COR-L47 (cell line): ENCODE measurements around the gene ASTL.

Source experiments
- DNase-seq: peaks from one replicate; lab custom pipeline; 2025; lab: John Stamatoyannopoulos, UW

The ASTL gene

DNA sequence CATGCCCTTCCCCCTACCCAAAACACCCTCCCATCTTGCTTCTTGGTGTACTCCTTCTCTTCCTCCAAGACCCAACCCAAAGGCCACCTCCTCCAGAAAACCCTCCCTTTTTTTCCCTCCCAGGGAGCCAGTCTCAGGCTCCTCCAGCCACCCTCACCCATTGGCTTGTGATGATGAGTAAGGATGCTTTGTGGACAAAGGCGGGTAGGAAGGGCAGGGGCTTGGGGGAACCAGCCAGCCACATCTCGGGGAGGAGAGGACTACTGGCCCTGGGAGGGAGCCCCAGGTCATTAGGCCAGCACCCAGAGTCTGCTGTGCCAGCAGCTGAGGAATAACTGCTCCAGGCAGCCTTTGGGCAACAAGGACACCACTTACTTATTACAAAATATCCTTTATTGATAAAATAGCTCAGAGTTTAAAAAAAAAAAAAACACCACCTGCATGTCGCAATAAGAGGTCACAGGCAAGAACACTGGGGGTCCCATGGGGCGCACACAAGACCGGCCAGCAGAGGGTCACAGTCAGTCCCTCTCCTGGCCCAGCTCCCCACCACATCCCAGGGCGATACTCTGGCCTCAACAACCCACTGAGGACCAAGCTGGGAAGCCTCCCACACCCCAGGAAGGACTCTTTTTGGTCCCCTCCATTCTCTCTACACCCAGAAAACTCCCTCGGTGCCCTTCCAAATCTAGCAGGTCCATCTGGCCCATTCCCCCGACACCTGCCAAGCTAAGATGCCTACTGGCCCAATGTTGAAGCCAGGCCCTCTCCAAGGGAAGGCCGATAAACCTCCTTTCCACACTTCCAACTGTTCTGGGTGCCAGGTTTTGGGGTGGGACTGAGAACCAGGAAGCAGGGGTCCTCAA, 25.6 kb downstream of the ASTL start:
- no peak for DNase-seq

DNA sequence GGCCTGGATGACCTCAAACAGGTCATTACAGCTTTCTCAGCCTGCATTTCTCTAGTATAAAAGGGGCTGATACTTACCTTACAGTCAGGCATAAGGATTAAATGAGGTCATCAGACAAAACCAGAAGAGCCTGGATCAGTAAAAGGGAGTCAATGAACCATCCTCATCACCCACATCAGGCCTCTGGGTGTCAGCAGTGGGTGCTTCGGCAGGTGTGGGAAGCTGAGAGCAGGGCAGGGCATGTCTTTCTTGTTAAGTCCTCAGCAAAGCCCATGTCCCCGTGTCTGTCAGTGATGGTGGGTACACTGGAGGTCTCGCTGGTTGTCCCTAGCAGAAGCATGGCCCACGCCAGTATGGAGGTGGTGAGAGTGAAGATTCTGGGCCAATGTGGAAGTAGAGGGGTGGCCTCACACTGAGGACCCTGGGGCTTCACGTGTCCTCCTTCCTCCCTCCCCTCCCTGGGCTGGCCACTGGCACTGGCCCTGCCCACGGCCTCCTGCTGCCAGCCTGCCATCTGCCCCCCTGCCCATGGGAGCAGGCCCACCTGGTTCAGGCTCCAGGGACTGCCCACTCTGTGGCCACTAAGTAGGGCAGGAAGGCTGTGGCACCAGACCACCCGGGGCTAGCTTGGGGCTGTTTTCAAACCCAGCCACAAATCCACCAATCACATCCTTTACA, 26.3 kb downstream of the ASTL start:
- DNase-seq: no peak

DNA sequence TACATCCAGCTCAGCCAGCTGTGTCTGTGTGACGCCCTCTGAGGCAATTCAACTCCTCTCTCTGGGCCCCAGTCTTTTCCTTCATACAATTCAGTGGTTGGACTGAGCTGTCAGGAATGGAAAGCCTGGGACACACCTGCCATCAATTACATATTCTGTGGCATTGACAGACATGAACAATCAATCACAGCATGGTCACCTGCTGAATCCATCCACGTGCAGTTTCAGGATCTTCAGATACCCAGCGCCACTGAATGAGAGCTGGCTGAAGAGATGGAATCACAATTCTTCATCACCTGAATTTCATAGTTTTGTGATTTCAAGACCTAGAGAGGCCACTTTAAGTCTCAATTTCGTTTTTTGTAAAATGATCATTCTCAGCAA, 27.1 kb downstream of the ASTL start:
- no peak for DNase-seq

DNA sequence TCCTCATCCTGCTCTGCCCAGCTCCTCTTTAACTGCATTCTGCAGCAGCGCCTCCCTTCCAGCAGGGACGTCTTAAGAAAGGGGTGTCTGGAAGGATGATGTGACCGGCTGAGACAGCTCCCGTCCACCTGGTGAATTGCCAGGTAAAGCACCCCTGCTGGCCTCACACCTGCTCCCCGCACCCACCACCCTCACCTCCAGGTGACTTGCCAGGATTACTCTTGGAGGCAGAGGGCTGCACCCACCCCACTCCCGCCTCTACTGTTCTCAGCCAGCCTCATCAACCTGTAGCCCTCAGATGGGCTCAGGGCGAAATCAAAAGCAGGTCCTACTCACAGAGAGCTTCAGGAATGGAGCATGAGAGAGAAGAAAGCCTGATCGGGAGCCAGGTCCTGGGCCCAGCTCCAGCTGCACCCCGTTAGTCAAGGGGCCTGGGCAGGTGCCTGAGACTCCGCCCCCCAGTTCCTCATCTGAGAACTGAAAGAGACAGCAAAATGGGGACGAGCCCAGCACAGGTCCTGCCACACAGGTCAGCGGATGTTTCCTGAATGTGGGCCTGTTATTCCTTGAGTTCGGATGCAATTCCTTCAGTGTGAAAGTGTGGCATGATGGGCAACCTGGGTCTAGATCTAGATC, 27.6 kb downstream of the ASTL start:
- DNase-seq: no peak

DNA sequence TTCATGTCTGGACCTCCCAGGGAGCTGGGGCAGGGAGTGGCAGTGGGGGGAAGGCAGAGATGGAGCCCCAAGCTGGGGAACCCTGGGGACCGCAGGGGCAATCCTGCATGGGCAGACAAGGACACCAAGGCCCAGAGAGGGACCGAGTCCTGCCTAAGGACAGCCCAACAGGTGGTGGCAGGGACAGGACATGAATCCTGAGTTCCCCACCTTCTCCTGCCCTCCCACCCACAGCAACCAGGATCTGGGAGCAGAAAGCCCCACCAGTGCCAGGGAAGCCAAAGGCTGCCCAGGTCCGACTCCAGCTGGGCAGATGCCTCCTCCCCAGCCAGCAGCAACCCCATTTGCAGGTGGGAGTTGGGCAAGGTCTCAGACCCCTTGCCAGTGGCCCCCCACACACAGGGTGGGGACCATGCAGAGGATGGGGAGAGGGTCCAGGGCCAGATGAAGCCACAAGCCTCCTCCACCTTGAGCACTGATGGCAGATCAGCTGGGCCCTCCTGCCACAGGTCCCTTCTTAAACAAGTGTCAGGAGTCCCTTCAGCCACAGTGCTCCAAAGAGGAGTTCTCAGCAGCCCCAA, 28.3 kb downstream of the ASTL start:
- no peak for DNase-seq

DNA sequence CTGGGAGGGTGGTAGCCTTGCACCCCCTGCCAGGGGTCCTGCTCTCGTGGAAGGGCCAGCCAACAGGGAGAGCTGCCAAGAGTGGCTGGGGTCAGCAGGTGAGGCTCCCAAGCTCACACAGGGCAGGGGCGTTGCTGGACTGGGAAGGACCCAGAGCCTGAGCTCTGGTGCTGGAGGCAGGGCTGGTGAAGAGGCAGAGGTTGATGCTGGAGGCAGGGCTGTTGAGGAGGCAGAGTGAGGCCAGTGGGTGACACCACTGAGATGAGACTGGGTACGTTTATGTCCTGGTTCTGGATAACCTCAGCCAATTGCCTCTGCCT, 29.0 kb downstream of the ASTL start:
- DNase-seq: no peak

DNA sequence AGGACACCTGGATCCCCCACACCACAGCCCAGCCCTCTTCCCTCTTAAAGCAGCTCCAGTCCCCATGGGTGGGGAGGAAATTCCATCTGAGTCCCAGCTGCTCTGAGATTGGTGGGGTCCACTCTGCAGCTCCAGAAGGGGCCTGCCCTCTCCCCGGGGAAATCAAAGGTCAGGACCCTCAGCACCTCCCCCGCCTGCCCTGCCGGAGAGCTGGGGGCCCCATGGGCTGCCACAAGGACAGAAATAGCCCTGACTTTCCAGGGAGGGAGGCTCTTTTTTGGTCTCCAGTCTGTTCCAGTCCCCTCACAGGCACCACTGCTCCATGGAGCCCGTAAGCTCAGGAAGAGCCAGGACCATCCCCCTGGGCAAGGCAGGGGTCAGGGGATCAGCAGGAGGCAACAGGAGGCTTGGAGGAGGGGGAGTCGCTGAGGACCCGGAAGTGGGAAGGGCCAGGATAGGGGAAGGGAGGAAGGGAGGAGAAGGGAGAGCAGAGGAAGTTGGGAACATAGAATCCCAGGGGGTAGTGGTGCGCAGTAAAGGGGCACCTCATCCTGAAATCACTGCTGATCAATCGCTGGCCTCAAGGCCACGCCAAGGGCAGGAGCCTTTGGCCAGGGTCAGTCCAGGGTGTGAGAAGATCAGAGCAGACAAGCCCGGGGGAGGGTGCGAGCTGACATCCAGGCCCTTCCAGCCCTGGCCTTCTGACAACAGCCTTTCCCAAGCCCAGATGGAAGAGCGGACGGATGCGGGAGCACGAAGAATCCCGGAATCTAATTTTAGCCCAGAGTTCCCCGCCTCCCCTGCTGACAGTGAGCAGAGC, 29.6 kb downstream of the ASTL start:
- DNase-seq: no peak

DNA sequence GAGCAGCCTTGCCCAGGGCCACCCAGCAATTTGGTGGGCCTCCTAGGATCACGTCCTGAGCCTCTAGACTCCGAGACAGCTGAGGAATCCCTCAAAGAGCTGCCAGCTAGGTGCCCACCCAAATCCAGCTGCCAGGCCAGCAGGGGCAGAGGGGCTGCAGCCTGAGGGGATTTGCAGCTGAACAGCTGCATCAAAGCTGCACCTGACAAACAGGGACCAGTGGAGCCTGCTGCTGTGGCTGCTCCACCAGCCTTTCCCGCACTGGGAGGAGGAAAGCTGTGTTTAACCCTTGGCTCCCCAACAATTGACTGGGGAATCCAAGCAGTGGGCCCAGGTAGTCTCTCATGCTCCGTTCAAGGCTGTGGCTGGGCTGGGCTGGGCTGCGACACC, 30.2 kb downstream of the ASTL start:
- DNase-seq: no peak

DNA sequence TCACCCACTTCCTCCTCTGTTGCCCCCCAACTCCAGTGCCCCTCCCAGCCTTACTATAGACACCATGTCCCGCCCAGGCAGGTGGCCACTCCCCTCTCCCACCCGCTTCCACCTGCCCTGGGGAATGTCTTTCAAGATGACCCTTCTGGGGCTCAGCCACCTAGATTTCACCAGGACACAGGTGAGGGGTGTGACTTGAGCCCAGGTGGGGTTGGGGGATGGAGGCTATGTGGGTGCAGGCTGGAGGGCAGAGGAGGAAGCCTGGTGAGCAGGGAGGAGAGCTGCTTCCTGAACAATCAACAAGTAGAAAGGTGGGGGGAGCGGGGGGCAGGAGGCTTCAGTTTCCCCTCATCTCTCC, 30.6 kb downstream of the ASTL start:
- DNase-seq: no peak

DNA sequence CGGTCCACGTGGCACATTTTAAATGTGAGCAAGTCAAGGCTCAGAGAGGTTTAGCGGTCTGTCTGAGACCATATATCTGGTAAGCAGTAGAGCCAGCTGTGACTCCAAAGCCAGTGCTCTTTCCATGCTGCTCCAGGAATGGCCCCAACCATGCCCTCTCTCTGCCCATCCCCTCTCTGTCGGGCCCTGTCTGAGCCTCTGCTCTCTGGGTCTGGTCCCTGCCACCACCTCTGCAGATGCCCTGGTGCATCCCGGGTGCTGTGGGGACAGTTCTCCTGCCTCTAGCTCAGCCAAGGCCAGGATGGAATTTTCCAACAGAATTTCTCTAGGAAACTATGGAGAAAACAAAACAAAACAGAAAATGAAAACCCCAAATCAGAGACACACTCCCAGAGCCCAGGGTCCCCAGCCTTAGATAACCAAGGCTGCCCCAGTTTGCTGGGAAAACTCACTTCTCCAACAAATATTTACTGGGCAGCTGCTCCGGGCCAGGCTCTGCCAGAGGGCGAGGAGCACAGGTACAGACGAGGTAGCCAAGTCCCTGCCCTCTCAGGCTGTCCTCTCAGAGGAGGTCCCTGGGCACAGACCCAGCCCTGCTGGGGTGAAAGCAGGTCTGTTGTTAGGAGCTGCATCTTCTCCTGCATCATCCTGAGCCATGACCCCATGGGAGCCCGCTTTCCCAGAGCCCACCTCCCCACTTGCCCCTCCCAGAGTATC, 31.2 kb downstream of the ASTL start:
- DNase-seq: no peak

DNA sequence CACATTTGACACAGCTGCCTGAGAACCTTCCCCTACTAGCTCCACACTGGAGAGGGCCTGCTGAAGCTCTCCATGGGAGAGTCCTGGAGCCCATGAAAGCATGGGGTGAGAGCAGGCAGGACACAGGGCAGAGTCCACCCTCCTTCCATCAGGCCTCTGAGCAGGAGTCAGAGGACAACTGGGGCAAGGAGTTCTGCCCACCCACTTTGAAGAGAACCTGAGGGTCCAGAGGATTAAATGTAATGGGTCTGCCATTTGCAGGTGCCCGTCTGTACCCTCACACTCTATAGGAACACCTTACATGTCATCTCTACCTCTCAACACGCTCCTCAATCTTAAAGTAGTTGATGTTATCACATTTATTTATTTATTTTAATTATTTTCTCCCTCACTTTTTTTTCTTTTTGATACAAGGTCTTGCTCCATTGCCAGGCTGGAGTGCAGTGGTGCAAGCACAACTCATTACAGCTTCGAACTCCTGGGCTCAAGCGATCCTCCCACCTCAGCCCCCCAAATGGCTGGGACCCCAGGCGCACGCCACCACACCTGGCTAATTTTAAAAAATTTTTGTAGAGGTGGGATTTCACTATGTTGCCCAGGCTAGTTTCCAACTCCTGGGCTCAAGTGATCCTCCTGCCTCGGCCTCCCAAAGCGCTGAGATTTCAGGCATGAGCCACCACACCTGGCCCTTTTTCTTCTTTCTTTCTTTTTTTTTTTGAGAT, 32.1 kb downstream of the ASTL start:
- no peak for DNase-seq

DNA sequence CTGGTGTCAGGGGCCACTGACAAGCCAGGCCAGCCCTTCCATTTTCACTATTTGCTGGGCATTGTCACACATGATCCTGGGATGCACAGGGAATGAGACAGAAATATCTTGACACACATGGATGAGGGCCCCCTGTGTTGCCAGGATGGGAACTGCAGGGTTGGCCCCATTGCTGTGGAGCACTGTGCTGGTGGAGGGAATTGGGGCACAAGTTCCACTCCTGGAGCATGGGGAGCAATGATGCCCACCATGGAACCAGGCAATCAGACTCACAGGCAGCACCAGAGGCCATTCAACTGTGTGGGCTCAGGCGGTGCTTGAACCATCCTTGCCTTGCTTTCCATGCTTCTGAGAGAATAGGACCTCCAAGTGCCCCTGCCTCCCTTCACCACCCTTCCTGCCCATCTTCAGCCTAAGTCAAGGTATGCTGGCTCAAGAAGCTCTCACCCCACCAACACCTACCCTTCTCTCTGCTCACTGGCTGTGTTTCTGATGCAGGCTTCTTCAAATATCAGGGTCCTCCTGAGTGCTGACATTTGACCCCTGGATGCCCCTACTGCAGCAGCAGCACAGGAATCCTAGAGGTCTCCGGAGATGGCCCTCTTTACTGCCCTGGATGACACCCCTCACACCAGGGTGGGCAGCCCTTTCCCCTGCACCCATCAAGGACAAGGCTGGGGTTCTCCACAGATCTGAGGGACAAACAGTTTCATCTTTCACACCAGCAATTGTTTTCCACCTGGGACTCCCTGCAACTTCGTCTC, 33.0 kb downstream of the ASTL start:
- DNase-seq: no peak

DNA sequence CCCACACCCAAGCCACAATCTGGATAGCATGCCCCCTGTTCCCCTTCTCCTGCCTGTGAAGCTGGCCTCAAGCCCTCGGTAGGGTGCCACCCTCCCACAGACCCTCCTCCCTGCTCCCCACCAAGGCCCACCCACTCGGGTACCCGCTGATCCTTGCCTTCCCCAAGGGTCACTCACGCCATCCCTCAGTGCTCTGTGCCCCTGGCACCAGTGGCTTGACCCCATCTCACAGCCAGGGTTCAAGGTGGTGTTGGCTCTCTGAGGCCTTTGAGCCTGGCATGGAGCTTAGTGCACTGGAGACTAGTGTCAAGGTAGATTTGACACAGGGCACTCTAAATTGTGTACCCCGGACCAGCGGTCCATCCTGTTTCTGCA, 33.8 kb downstream of the ASTL start:
- DNase-seq: no peak

DNA sequence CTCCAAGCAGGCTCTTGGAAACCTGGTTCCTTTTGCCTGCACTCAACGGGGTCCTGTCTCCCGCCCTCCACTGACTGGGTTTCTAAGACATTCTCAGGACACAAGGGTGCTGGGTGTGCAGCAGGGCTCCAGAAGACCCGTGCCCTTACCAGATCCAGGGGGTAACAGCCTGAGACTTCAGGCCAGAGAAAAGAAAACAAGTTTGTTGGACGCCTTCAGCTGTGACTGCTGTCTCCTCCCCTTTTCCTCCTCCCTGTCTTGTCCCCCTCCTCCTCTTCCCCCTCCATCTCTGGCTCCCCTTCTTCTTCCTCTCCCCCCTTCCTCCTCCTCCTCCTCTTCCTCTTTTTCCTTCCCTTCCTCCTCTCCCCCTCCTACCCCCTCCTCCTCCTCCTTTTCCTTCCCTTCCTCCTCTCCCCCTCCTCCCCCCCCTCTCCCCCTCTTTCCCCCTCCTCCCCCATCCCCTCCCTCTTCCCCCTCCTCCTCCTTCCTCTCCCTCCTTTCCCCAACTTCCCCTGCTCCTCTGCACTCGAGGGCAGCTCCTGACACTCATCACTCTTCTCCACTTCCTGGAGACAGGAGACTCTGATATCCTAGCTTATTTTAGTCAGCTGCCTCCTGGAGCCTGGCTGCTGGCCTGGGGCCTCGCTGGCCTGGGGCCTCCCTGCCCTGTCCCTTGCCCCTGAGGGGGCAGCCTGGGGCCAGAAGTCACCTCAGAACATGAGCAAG, 34.4 kb downstream of the ASTL start:
- no peak for DNase-seq

DNA sequence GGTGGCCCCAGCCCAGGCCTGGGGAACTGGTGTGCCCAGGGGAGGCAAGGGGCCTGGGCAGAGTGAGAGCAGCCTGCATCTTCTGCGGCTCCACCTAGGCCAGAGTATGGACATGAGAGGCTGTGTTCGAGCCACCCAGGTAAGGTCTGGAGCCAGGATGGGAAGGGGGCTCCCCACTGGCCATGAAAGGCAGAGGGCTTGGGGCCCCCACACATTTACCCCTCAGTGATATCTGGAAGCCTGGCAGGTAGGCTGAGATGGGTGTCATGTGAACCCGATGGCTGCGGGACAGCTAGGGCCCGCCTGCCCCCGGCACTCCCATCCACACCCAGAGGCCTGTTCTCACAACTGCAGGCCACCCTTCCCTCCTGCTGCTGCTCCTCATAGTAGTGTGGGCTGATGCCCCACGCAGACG, 35.1 kb downstream of the ASTL start:
- no peak for DNase-seq

DNA sequence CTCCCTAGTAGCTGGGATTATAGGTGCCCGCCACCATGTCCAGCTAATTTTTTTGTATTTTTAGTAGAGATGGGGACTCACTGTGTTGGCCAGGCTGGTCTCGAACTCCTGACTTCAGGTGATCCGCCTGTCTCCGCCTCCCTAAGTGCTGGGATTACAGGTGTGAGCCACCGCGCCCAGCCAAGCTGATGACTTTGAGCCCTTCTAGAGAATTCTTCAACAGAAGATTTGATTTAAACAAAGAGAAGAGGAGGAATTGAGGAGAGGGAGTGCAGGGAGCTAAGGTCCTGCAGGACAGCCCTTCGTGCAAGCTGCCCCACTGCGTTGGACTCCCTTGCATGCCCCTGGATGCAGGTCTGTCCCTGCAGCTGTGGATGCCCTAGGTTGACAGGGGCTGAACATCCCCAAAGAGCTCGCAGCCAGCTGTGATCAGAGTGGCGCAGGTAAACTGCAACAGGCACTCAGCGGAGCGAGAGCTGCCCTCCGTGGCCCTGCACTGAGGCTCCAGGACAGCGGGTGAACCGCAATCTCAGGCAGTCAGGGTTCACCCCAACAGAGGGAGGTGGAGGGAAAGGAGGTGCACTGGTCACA, 35.6 kb downstream of the ASTL start:
- DNase-seq: no peak

DNA sequence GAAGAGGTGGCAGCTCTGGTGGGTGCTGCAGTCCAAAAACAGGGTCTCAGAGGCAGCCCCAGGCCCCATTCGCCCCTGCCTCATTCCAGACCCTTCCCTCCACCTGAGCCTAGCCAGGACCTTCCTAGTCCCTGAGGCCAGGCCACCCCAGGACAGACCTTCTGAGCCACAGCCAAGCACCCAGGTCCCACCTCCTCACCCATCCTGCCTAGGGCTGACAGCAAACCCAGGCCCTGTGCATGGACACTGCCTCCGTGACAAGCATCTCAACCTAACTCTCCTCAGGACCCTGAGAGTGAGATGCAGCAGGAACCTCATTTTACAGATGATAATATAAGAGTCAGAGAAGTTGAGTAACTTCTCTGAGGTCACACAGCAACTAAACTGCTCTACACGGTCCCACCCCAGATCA, 37.4 kb downstream of the ASTL start:
- no peak for DNase-seq

DNA sequence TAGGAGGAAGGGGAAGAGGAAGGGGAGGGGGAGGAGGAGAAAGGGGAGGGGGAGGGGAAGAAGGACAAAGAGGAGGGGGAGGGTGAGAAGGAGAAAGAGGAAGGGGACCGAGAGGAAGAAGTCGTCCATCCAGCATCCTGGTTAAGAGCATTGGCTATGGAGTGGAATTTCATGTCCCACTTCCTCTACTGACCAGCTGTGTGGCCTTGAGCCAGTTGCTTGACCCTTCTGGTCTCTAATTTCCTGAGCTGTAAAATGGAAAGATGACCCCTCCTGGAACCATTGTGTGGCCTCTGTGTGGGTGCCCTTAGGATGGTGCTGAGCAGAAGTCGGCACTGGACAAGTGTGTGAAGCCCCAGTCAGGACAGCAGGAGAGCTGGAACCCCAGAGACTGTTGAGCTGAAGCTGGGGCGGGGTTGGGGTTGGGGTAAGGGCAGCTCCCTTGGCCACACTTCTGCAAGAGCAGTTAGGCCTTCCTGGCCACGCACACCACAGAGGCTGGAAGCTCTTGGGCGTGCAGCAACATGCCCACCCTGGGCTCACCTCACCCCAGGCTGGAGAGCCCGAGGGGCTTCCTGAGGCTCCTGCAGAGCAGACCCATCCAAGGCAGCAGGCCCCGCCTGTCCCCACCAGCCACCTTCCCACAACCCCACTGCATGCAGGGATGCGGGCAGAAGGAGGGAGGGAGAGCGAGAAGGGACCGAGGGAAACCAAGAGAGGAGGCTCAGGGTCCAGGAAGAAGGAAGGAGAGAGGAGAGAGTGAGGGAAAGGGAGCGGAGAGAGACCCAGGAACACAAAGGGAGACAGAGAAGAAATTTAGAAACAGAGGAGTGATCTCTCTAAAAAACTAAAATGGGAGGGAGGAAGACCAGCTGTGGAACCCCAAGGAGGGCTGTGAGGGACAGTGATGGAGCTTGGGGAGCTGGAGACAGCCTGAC, 38.2 kb downstream of the ASTL start:
- DNase-seq: no peak
